GM12873 (cell line): ENCODE measurements around the gene C11orf52.

Source experiments
- TF ChIP-seq, protein P1 (sequence below): IDR thresholded peaks from 2 replicates; pipeline ENCODE4 v1.5.1; 2012; ENCODE audit warnings: low read depth, mild to moderate bottlenecking, moderate library complexity, low read length, control low read depth; ENCODE audit not compliant: insufficient read depth; ENCODE audit errors: missing control alignments

The C11orf52 gene

DNA sequence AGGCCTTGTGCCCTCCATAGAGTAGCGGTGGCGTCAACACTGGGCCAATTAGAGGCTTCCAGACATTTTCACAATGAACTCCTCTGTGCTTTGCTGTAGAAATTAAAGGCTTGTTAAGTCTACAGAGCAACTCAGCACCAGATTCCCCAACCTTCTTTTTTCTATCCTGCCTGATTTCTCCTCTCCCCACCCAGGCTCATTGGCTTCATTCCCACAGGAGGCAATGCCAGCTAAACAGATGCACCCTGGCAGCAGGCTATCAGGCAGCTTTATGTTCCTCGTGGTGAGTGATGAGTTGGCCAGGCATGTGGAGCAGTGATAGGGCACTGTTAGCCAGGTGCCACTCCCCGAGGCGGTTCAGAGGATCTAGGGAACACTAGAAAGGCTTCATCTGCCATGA, 23.2 kb downstream of the C11orf52 start:
- TF ChIP-seq, protein P1, sequence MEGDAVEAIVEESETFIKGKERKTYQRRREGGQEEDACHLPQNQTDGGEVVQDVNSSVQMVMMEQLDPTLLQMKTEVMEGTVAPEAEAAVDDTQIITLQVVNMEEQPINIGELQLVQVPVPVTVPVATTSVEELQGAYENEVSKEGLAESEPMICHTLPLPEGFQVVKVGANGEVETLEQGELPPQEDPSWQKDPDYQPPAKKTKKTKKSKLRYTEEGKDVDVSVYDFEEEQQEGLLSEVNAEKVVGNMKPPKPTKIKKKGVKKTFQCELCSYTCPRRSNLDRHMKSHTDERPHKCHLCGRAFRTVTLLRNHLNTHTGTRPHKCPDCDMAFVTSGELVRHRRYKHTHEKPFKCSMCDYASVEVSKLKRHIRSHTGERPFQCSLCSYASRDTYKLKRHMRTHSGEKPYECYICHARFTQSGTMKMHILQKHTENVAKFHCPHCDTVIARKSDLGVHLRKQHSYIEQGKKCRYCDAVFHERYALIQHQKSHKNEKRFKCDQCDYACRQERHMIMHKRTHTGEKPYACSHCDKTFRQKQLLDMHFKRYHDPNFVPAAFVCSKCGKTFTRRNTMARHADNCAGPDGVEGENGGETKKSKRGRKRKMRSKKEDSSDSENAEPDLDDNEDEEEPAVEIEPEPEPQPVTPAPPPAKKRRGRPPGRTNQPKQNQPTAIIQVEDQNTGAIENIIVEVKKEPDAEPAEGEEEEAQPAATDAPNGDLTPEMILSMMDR = no peak

- TF ChIP-seq, protein P1 = no peak
Measured at GRCh38 chr11:111942829-111943228, 24.1 kb downstream of the C11orf52 start.

DNA sequence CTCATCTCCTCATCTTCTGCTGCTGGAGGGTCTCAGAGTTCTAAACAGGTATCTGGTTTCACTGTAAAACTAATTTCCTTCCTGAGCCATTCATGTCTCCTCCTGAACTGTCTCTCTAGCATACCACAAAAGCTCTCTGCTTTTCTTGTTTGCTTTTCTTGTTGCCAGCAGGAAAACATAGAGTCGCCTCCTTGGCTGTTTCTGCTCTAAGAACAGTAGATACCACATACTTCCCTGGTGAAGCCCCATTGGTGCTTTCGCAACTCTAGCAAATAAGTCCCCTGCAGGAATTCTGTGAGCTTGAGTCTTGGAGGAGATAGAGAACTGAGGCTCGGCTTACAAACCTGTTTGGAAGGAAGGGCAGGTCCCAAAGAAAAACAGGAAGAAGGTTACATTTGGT, 25.4 kb downstream of the C11orf52 start:
- TF ChIP-seq, protein P1 = no peak

GRCh38 chr11:111944651-111945051, 25.9 kb downstream of the C11orf52 start:
- TF ChIP-seq, protein P1 = no peak

DNA sequence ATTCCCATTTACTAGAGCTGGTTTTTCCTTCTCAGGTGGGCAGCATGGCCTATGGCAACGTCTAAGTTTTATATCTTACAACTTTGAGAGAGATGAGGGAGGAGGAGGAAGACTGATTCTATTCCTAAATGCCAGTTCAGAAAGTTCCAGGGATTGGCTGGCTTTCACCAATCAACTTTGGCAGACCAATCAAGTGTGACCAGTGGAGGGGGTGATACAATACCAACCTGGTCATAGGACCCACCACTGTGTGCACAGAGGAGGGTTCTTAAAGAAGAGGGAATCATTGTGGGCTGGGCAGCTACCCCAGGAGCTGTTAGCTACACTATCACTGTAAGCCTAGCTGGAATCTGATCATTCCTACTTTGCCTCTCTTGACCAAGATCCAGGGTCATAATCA, 26.5 kb downstream of the C11orf52 start:
- TF ChIP-seq, protein P1 = no peak

DNA sequence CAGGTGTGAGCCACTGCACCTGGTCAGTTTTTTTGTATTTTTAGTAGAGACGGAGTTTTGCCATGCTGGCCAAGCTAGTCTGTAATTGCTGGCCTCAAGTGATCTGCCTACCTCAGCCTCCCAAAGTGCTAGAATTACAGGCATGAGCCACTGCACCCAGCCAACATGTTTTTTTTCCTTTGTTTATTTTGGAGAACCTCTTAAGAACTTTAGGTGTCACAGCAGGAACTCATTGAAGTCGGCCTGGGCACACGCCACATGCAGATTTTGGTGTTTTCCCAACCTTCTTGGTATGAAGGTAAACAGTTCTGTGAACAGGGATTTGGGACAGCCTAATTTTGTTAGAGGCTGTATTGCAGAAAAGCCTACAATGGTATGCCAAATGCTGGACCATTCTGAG, 27.8 kb downstream of the C11orf52 start:
- TF ChIP-seq, protein P1 = no peak

DNA sequence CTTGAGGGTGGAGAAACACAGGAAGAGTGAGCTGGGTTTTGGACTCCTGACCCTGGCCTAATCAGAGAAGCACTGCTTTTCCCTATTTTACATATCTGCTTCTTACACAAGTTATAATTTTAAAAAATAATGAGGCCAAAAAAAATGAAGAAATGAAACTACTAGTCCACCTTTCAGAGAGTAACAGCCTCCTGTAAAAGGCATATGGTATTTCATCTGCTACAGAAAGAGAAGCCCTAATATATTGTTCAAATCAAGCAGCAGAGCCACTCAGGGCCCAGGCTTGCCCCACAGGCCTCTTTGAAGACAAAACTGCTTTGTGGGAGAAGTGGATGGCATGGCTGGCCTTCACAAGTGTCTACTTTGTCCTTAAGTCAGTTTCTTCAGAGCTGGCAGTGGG, 28.4 kb downstream of the C11orf52 start:
- TF ChIP-seq, protein P1 = no peak
